CD1c-positive myeloid dendritic cell (primary cell): ENCODE measurements around the gene ACTR3C.
"Not testable (repeated sequence)": the region's sequence is repeated elsewhere in the genome, so short reads cannot be mapped to it uniquely, and the experiment has no call there.

Source experiments
- DNase-seq: peaks from one replicate; pipeline ENCODE4 v3.0.0-alpha.2; 2016; ENCODE audit errors: extremely low spot score

Gene ACTR3C

GRCh38 chr7:150202894-150203293, 120.5 kb downstream of the ACTR3C start:
- DNase-seq, result not testable (repeated sequence)
